Lower lobe of right lung (tissue), 2 donors: Measurements from ENCODE around the gene DLGAP1. TPM values are rescaled to one million over a fixed set of nuclear protein-coding genes. Genes with fewer than 3 reads are reported as not detected.

Experiments
- ATAC-seq, 2 donors: fragments of 200-7000 bp; cut with Tn5 transposase; one replicate each; pipeline ENCODE4 v1.9.1; 2020 to 2022; ENCODE audit warnings: mild to moderate bottlenecking in 2 of 2, moderate library complexity in 2 of 2
- DNase-seq: peaks from one replicate; pipeline ENCODE4 v3.0.0-alpha.2; 2020
- H3K27ac ChIP-seq: fragments of 200-600 bp; one replicate; pipeline ENCODE4 v1.8.0; 2022
- H3K27me3 ChIP-seq: fragments of 200-600 bp; one replicate; pipeline ENCODE4 v1.8.0; 2022; ENCODE audit warnings: low read depth
- H3K36me3 ChIP-seq: fragments of 200-600 bp; one replicate; pipeline ENCODE4 v1.8.0; 2022; ENCODE audit warnings: mild to moderate bottlenecking
- H3K4me1 ChIP-seq: fragments of 200-600 bp; one replicate; pipeline ENCODE4 v1.8.0; 2022
- H3K4me3 ChIP-seq: fragments of 200-600 bp; one replicate; pipeline ENCODE4 v1.8.0; 2022; ENCODE audit warnings: mild to moderate bottlenecking
- H3K9me3 ChIP-seq: fragments of 200-600 bp; one replicate; pipeline ENCODE4 v1.8.0; 2022
- CTCF ChIP-seq: fragments of 200-600 bp; IDR thresholded peaks from one replicate; pipeline ENCODE4 v1.8.0; 2022; ENCODE audit warnings: antibody characterized with exemption, mild to moderate bottlenecking
- intact Hi-C: fragments of 100-400 bp; cut with DNase I; formaldehyde crosslinking; loops from one replicate; pipeline ENCODE4 v1.11.0; 2022
- total RNA-seq: library from RNA; stranded (reverse); fragmentation: NEBNext Ultra II Directional; extraction: Animal tissue kit (Norgen Biotek cat#: 25700); gene quantifications from one replicate; pipeline ENCODE4 v1.2.1, GENCODE V29; 2021
- donor health status: DM: no; HTN: yes; CAD: no; lungs with severe emphysema.

The DLGAP1 gene
- total RNA-seq, 1 donor from 2014 or later: 3.8 TPM

GRCh38 chr18:3665204-3665603, 789.9 kb downstream of the DLGAP1 start:
- no peaks in the 10 kb centered on the region for H3K36me3 ChIP-seq
- no peak overlapping the region for H3K4me3 ChIP-seq
- no peak overlapping the region for H3K27ac ChIP-seq
- DNase-seq (no peak), ATAC-seq (no peak)
- H3K4me1 ChIP-seq: peaks cover 24% of the 10 kb centered on the region
- intact Hi-C loops: loop anchor here (5.0 kb wide), 1 partner anchor 383 kb away; no protein-coding TSS in a partner anchor
- H3K27me3 ChIP-seq: no peaks in the 10 kb centered on the region
- no peak for TF ChIP-seq CTCF
- no peaks in the 10 kb centered on the region for H3K9me3 ChIP-seq

GRCh38 chr18:3664563-3665178, 790.4 kb downstream of the DLGAP1 start:
- peaks cover 24% of the 10 kb centered on the region for H3K4me1 ChIP-seq
- no peak for TF ChIP-seq CTCF
- no peak overlapping the region for H3K4me3 ChIP-seq
- no peaks in the 10 kb centered on the region for H3K9me3 ChIP-seq
- no peaks in the 10 kb centered on the region for H3K36me3 ChIP-seq
- intact Hi-C loops: loop anchor here (5.0 kb wide), 1 partner anchor 382 kb away; no protein-coding TSS in a partner anchor
- ATAC-seq (peak in 1 of 2 donors; percentile 38), DNase-seq (peak; percentile 55)
- H3K27me3 ChIP-seq: no peaks in the 10 kb centered on the region
- H3K27ac ChIP-seq: no peak overlapping the region

DNA sequence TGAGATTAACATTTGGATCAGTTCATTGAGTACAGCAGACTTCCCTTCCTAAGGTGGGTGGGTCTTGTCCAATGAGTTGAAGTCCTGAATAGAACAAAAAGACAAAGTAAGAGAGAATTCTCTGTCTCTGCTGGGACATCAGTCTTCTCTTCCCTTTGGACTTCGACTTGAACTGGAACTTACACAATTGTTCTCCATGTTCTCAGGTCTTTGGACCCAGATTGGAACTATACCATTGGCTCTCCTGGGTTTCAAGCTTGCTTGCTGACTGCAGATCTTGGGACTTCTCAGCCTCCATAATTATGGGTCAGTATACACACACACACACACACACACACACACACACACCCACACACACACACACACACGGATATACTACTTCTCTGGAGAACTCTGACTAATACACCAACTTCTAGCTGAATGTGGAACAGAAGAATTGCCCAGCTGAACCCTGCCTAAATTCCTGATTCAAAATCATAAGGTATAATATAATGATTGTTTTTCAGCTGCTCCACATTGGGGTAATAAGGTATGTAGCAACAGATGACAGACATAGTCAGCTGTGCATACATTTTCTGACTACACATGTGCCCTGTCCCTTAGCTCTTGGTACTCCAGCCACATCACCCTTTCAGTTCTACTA, 791.1 kb downstream of the DLGAP1 start:
- DNase-seq (no peak), ATAC-seq (no peak)
- no peak for TF ChIP-seq CTCF
- H3K4me1 ChIP-seq: peaks cover 24% of the 10 kb centered on the region
- no peaks in the 10 kb centered on the region for H3K9me3 ChIP-seq
- no peak overlapping the region for H3K4me3 ChIP-seq
- H3K27ac ChIP-seq: no peak overlapping the region
- H3K27me3 ChIP-seq: no peaks in the 10 kb centered on the region
- H3K36me3 ChIP-seq: no peaks in the 10 kb centered on the region
- intact Hi-C loops: no loop called here

- no peaks in the 10 kb centered on the region for H3K36me3 ChIP-seq
Observed at GRCh38 chr18:3661989-3662388, 793.1 kb downstream of the DLGAP1 start.

More at GRCh38 chr18:3661989-3662388, 793.1 kb downstream of the DLGAP1 start:
- no peak for DNase-seq
- Histone ChIP-seq H3K4me3 (no peak overlapping the region), H3K27ac (peak overlapping the region; percentile 47), H3K9me3 (no peaks in the 10 kb centered on the region), H3K4me1 (peaks cover 24% of the 10 kb centered on the region), H3K27me3 (no peaks in the 10 kb centered on the region)
- TF ChIP-seq CTCF: no peak
- intact Hi-C loops: no loop called here
- ATAC-seq: no peak
